Measurements from ENCODE around the gene S100Z. TPM values are rescaled to one million over a fixed set of nuclear protein-coding genes. Genes with fewer than 3 reads are reported as not detected.

S100Z gene
- total and polyA plus RNA-seq, 7 donors: 0.25 to 0.69 (median 0.60) TPM; not detected in 4

GRCh38 chr5:76964060-76964459 lies 114.2 kb downstream of the S100Z start:
- no peak overlapping the region for H3K27ac ChIP-seq
- no peak for DNase-seq
- 40 to 60% methylated on average over 2 of the region's 2 CpGs for WGBS, 2 donors

More at GRCh38 chr5:76964060-76964459, 114.2 kb downstream of the S100Z start:
- no peaks in the 10 kb centered on the region for H3K4me1 ChIP-seq
- intact Hi-C loops (cut with DNase I): no loop called here
- no peaks in the 10 kb centered on the region for H3K27me3 ChIP-seq
- H3K9me3 ChIP-seq: no peaks in the 10 kb centered on the region
- H3K36me3 ChIP-seq: no peaks in the 10 kb centered on the region
- H3K4me3 ChIP-seq: no peak overlapping the region
- TF ChIP-seq POLR2A (IDR thresholded peaks at IDR 0.05) (no peak), CTCF (IDR thresholded peaks at IDR 0.05) (no peak), EP300 (IDR thresholded peaks at IDR 0.05) (no peak)

Small RNAs within 50 kb of the gene (small RNA-seq; reads per million reads assigned to genes)
- gene RN7SL208P: 0 reads per million in 3 donors
- 0 reads per million in 3 donors for gene RNU6ATAC36P

Other genes starting within 250 kb of the S100Z start
- 1 to 10 TPM; 1.4 to 6.6 (median 3.9) TPM for gene F2RL2, start 226.6 kb upstream of the S100Z start, total RNA-seq
- 1 to 10 TPM in 1 of 3 donors, under 1 TPM in 1, not detected in 1; 0.60 to 1.0 TPM for gene F2RL2, start 226.6 kb upstream of the S100Z start, polyA plus RNA-seq
- 10 to 100 TPM in 1 of 4 donors, 1 to 10 TPM in 3; 5.4 to 10.7 (median 9.4) TPM for gene F2R, start 133.9 kb upstream of the S100Z start, total RNA-seq
- 1 to 10 TPM in 2 of 3 donors, under 1 TPM in 1; 0.60 to 5.8 (median 1.4) TPM for gene F2R, start 133.9 kb upstream of the S100Z start, polyA plus RNA-seq
- under 1 TPM; 0.16 to 0.55 (median 0.31) TPM for gene F2RL1, start 31.0 kb upstream of the S100Z start, total RNA-seq
- 10 to 100 TPM; 15.0 to 51.7 (median 24.5) TPM for gene F2RL1, start 31.0 kb upstream of the S100Z start, polyA plus RNA-seq
- gene CRHBP, start 103.0 kb downstream of the S100Z start, total RNA-seq: 1 to 10 TPM in 1 of 4 donors, under 1 TPM in 1, not detected in 2; 0.54 to 3.2 TPM
- gene CRHBP, start 103.0 kb downstream of the S100Z start, polyA plus RNA-seq: 1 to 10 TPM in 1 of 3 donors, under 1 TPM in 2; 0.31 to 1.8 (median 0.92) TPM
- gene AGGF1, start 180.4 kb downstream of the S100Z start, total RNA-seq: 10 to 100 TPM; 16.3 to 21.8 (median 17.7) TPM
- 10 to 100 TPM in 2 of 3 donors, 1 to 10 TPM in 1; 8.4 to 11.8 (median 10.8) TPM for gene AGGF1, start 180.4 kb downstream of the S100Z start, polyA plus RNA-seq
- gene ZBED3, start 237.3 kb downstream of the S100Z start, total RNA-seq: 10 to 100 TPM in 2 of 4 donors, 1 to 10 TPM in 2; 7.7 to 14.6 (median 10.9) TPM
- gene ZBED3, start 237.3 kb downstream of the S100Z start, polyA plus RNA-seq: 1 to 10 TPM; 1.8 to 4.3 (median 2.1) TPM